Skeletal muscle tissue (tissue), 4 donors: ENCODE data around the gene NSD1. TPM values are rescaled to one million over a fixed set of nuclear protein-coding genes. Genes with fewer than 3 reads are reported as not detected.

Experiments used
- H3K27ac ChIP-seq: one replicate; pipeline ENCODE4 v1.7.0; 2013; ENCODE audit warnings: mild to moderate bottlenecking, low read depth, low read length, inconsistent platforms
- H3K27me3 ChIP-seq, 3 donors: one replicate each; pipeline ENCODE4 v1.7.0; 2013; ENCODE audit warnings: low read length in 3 of 3; ENCODE audit not compliant: control insufficient read depth in 3 of 3, insufficient read depth in 3 of 3
- H3K36me3 ChIP-seq, 3 donors: one replicate each; pipeline ENCODE4 v1.7.0; 2013; ENCODE audit warnings: low read length in 3 of 3; ENCODE audit not compliant: control insufficient read depth in 3 of 3, insufficient read depth in 3 of 3
- H3K4me1 ChIP-seq, 3 donors: one replicate each; pipeline ENCODE4 v1.7.0; 2013; ENCODE audit warnings: low read length in 3 of 3, mild to moderate bottlenecking in 3 of 3; ENCODE audit not compliant: control insufficient read depth in 3 of 3, insufficient read depth in 3 of 3
- H3K4me3 ChIP-seq, 3 donors: one replicate each; pipeline ENCODE4 v1.7.0; 2013; ENCODE audit warnings: low read length in 3 of 3
- H3K9ac ChIP-seq, 3 donors: one replicate each; pipeline ENCODE4 v1.7.0; 2013; ENCODE audit warnings: low read length in 3 of 3, mild to moderate bottlenecking in 3 of 3, moderate library complexity in 2 of 3, low read depth in 1 of 3
- H3K9me3 ChIP-seq, 3 donors: one replicate each; pipeline ENCODE4 v1.7.0; 2013; ENCODE audit warnings: low read length in 3 of 3; ENCODE audit not compliant: control insufficient read depth in 3 of 3
- total RNA-seq: library from RNA; depleted of rRNA; stranded (reverse); fragments of >200 nt; gene quantifications from one replicate; pipeline ENCODE4 v1.2.3, GENCODE V29; 2014
- donor health status: Osteomylitis.

NSD1 gene
- total RNA-seq, 1 donor from 2014 or later: 57.4 TPM

DNA sequence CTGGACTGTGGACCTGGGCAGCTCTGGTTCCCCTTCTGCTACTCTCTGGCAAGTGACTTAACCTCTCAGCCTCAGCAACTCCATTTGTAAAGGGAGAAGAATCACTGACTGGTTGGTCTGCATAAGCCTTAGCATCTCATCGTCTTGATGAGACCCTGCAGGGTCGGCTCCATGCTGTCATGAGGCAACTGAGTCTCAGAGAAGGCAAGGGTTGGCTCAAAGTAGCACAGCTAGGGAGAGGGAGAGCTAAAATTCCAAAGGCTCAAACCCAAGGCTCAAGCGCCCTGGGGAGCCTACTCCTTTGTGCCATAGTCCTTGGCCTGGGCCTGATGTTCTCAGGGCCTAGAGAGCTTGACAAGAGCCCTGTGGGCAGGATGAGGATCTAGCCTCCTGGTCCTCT lies 42.3 kb upstream of the NSD1 start:
- H3K9ac ChIP-seq: no peak overlapping the region
- peaks cover 19 to 49% (median 25%) of the 10 kb centered on the region in 3 donors for H3K4me1 ChIP-seq
- no peaks in the 10 kb centered on the region for H3K36me3 ChIP-seq
- H3K4me3 ChIP-seq: no peak overlapping the region
- peaks cover 40 to 52% (median 44%) of the 10 kb centered on the region in 3 donors for H3K27me3 ChIP-seq
- H3K27ac ChIP-seq: no peak overlapping the region
- H3K9me3 ChIP-seq: no peaks in the 10 kb centered on the region

DNA sequence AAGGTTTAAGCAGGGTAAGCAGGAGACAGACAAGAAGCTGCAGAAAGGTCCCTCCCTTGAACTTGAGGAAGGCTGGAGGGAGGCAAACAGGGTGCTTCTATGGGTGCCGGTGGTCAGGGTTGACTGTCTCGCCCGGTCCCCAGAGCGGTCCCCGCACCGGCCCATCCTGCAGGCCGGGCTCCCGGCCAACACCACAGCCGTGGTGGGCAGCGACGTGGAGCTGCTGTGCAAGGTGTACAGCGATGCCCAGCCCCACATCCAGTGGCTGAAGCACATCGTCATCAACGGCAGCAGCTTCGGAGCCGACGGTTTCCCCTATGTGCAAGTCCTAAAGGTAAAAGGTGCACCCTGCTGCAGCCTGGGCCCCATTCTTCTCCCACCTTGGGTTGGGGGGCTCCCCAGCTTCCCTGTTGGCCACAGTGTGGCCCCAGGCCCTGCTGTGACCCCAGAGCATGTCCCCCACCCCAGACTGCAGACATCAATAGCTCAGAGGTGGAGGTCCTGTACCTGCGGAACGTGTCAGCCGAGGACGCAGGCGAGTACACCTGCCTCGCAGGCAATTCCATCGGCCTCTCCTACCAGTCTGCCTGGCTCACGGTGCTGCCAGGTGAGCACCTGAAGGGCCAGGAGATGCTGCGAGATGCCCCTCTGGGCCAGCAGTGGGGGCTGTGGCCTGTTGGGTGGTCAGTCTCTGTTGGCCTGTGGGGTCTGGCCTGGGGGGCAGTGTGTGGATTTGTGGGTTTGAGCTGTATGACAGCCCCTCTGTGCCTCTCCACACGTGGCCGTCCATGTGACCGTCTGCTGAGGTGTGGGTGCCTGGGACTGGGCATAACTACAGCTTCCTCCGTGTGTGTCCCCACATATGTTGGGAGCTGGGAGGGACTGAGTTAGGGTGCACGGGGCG lies 41.1 kb upstream of the NSD1 start:
- peaks cover 36 to 43% (median 39%) of the 10 kb centered on the region in 3 donors for H3K27me3 ChIP-seq
- H3K27ac ChIP-seq: no peak overlapping the region
- no peaks in the 10 kb centered on the region for H3K36me3 ChIP-seq
- no peak overlapping the region for H3K9ac ChIP-seq
- H3K9me3 ChIP-seq: no peaks in the 10 kb centered on the region
- peaks cover 16 to 42% (median 17%) of the 10 kb centered on the region in 3 donors for H3K4me1 ChIP-seq
- no peak overlapping the region for H3K4me3 ChIP-seq

DNA sequence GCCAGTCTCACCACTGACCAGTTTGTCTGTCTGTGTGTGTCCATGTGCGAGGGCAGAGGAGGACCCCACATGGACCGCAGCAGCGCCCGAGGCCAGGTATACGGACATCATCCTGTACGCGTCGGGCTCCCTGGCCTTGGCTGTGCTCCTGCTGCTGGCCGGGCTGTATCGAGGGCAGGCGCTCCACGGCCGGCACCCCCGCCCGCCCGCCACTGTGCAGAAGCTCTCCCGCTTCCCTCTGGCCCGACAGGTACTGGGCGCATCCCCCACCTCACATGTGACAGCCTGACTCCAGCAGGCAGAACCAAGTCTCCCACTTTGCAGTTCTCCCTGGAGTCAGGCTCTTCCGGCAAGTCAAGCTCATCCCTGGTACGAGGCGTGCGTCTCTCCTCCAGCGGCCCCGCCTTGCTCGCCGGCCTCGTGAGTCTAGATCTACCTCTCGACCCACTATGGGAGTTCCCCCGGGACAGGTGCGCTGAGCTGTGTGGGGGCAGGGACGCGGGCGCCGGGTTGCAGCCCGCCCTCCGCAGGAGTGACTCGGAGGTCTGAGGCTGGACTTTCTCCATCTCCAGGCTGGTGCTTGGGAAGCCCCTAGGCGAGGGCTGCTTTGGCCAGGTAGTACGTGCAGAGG lies 40.4 kb upstream of the NSD1 start:
- Histone ChIP-seq H3K4me3 (no peak overlapping the region), H3K9ac (no peak overlapping the region), H3K4me1 (peaks cover 17 to 41% (median 18%) of the 10 kb centered on the region in 3 donors), H3K27ac (no peak overlapping the region), H3K27me3 (peaks cover 31 to 38% (median 35%) of the 10 kb centered on the region in 3 donors), H3K9me3 (no peaks in the 10 kb centered on the region), H3K36me3 (no peaks in the 10 kb centered on the region)

DNA sequence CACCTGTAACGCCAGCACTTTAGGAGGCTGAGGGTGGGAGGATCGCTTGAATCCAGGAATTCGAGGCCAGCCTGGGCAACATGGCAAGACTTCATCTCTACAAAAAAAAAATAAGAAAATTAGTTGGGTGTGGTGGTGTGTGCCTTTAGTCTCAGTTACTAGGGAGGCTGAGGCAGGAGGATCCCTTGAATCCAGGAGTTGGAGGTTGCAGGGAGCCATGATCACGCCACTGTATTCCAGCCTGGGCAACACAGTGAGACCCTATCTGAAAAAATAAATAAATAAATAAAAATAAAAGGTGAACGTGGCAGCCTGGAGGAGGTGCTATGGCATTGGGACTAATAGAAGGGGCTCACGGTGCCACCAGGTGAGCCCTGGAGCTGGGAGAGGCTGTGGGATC lies 39.8 kb upstream of the NSD1 start:
- no peaks in the 10 kb centered on the region for H3K9me3 ChIP-seq
- H3K4me1 ChIP-seq: peaks cover 18 to 41% (median 19%) of the 10 kb centered on the region in 3 donors
- no peak overlapping the region for H3K4me3 ChIP-seq
- H3K9ac ChIP-seq: no peak overlapping the region
- H3K36me3 ChIP-seq: no peaks in the 10 kb centered on the region
- no peak overlapping the region for H3K27ac ChIP-seq
- H3K27me3 ChIP-seq: peaks cover 25 to 35% (median 32%) of the 10 kb centered on the region in 3 donors

DNA sequence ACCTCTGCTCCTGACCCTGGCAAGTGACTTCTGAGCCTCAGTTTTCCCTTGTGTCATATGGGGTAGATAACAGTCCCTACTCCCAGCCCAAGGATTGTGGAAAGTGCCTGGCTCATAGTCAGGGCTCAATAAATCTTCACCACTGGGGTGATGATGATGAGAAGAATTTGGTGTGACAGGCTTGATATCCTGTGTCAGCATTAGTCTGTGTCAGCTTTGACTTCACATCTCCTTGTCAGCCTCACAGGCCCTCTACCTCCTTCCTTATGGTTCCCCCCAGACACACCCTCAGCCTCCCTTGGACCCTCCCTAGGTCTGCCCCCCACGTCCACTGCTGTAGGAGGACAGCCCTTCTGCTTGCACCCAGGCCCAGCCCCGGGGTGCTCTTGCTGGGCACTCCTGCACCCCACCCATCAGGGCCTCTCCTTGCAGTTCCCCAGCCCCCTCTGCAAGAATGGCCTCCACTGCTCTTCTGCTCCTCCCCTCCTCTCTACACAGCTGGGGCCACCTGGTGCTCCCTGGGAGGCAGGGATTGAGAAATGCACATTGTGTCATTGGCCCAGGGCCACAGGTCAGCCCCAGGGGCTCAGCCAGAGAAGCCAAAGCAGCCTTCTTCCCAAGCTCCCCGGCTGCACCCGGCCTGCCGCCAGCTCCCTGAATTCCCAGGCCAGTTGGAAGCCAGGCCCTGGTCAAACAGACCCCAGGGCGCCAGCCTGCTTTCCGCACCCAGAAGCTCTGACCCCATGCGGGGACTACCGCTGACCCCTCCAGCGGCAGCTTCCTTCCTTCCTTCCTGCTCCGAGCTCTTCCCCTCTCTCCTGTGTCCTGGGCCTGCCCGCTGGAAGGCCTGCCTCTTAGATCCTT lies 39.1 kb upstream of the NSD1 start:
- Histone ChIP-seq H3K9ac (no peak overlapping the region), H3K4me3 (no peak overlapping the region)

DNA sequence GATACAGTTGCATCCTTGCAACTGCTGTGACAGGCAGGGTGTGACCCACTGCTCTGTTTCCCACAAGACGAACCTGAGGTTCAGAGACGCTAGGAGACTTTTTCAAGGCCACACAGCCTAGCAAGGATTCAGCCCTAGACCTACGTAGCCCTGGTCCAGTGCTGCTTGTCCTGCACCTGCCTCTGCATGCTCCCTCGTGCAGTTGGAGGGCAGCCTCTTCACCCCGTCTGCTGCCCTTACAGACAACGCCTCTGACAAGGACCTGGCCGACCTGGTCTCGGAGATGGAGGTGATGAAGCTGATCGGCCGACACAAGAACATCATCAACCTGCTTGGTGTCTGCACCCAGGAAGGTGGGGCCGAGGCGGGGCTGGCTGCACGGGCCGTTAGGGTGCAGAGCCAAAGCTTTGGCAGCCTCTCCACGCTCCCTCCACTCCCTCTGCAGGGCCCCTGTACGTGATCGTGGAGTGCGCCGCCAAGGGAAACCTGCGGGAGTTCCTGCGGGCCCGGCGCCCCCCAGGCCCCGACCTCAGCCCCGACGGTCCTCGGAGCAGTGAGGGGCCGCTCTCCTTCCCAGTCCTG lies 38.4 kb upstream of the NSD1 start:
- no peaks in the 10 kb centered on the region for H3K36me3 ChIP-seq
- H3K27ac ChIP-seq: no peak overlapping the region

More for the DNA sequence above, 39.1 kb upstream of the NSD1 start:
- Histone ChIP-seq H3K27ac (no peak overlapping the region), H3K9me3 (no peaks in the 10 kb centered on the region), H3K36me3 (no peaks in the 10 kb centered on the region), H3K4me1 (peaks cover 19 to 37% (median 20%) of the 10 kb centered on the region in 3 donors), H3K27me3 (peaks cover 19 to 32% (median 26%) of the 10 kb centered on the region in 3 donors)

DNA sequence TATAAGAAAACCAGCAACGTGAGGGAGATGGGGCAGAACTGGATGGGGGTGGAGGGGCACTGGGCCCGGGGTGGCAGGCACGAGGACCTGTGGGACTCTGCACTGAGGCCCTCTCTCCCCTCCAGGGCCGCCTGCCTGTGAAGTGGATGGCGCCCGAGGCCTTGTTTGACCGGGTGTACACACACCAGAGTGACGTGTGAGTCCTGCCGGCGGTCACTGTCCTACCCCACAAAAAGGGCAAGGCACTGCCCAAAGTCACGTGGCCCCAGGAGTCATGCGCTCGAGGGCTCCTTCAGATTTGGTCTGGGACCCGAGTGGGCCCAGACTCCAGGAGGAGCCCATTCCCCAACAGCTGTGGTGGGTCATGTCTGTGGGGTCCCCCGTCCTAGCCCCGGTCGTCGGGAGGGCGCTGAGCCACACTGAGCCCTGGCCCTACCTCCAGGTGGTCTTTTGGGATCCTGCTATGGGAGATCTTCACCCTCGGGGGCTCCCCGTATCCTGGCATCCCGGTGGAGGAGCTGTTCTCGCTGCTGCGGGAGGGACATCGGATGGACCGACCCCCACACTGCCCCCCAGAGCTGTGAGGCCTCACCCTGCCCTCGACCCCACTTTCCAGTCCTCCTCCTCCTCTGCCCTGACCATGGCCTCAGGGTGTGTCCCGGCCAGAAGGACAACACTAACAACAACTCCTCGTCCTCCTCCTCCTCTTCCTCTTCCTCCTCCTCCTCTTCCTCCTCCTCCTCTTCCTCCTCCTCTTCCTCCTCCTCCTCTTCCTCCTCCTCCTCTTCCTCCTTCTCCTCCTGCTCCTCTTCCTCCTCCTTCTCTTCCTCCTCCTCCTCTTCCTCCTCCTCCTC lies 37.2 kb upstream of the NSD1 start:
- Histone ChIP-seq H3K36me3 (no peaks in the 10 kb centered on the region), H3K27ac (no peak overlapping the region), H3K4me1 (peaks cover 19 to 30% (median 20%) of the 10 kb centered on the region in 3 donors), H3K9ac (no peak overlapping the region), H3K9me3 (no peaks in the 10 kb centered on the region), H3K4me3 (no peak overlapping the region), H3K27me3 (peaks cover 4 to 28% (median 18%) of the 10 kb centered on the region in 3 donors)

More for the DNA sequence above, 38.4 kb upstream of the NSD1 start:
- Histone ChIP-seq H3K9ac (no peak overlapping the region), H3K4me3 (no peak overlapping the region), H3K4me1 (peaks cover 19 to 32% (median 20%) of the 10 kb centered on the region in 3 donors), H3K9me3 (no peaks in the 10 kb centered on the region), H3K27me3 (peaks cover 12 to 30% (median 19%) of the 10 kb centered on the region in 3 donors)

DNA sequence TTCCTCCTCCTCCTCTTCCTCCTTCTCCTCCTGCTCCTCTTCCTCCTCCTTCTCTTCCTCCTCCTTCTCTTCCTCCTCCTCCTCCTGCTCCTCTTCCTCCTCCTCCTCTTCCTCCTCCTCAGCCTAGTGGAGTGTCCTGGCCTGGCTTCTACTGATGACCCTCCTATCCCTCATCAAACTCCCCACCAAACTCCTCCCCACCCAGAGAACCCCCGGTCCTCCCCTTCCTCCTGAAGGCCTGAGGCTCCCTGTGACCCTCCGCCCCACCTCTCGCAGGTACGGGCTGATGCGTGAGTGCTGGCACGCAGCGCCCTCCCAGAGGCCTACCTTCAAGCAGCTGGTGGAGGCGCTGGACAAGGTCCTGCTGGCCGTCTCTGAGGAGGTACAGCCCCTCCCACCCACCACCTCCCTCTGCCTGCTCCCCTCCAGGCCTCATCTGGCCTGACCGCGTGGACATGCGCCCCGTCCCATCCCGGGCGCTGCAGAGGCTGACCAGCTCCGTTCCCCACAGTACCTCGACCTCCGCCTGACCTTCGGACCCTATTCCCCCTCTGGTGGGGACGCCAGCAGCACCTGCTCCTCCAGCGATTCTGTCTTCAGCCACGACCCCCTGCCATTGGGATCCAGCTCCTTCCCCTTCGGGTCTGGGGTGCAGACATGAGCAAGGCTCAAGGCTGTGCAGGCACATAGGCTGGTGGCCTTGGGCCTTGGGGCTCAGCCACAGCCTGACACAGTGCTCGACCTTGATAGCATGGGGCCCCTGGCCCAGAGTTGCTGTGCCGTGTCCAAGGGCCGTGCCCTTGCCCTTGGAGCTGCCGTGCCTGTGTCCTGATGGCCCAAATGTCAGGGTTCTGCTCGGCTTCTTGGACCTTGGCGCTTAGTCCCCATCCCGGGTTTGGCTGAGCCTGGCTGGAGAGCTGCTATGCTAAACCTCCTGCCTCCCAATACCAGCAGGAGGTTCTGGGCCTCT lies 36.3 kb upstream of the NSD1 start:
- Histone ChIP-seq H3K4me1 (peaks cover 19 to 30% (median 20%) of the 10 kb centered on the region in 3 donors), H3K9ac (no peak overlapping the region), H3K27me3 (peaks cover 0 to 20% (median 11%) of the 10 kb centered on the region in 3 donors), H3K27ac (no peak overlapping the region), H3K9me3 (no peaks in the 10 kb centered on the region), H3K4me3 (no peak overlapping the region), H3K36me3 (no peaks in the 10 kb centered on the region)
